Retina (tissue), 1 donor: ENCODE measurements around the gene CNIH1.

Experiments
- DNase-seq: peaks from one replicate; pipeline ENCODE4 v3.0.0-alpha.2; 2016

The CNIH1 gene

GRCh38 chr14:54440873-54441868, at the start of gene CNIH1:
TSS of gene CNIH1 (minus strand) at chr14:54441374. CDS start at chr14:54441327, 47 bp downstream.
- DNase-seq = peak; percentile 99

DNA sequence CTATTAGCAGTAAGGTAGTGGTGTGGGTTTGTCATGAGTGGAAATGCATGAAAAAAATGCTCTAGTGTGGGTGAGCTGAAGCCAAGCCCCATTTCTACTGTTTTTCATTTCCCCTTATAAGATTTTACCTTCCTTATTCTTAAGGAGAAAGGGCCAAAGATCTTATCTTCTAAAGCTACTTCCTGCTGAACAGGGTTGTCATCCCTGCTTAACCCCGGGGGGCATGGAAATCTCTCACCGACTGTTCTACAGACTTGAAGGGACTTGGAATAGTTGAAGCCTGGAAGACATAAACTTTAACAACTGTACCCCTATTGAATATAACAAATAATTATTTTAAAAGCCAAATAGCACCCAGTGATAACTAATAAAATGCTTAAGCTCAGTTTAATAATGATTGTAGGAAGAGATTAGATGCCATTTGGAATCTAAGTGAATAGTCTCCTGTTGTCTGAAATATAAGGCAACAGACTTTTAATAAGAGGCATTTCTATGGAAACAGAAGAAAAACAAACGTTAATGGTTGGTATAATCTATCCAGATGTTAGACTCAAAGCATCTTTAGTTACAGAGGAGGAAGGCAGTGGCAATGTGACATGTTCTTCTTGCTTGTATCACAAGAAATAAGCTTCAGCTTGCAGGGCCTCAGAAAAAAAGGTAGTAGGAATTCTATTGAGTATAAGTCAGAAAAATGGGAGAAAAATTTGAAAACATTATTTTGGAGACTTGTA, 49.4 kb upstream of the CNIH1 start:
- no peak for DNase-seq

- DNase-seq = no peak
Measured at GRCh38 chr14:54489731-54490444, 48.7 kb upstream of the CNIH1 start.

DNA sequence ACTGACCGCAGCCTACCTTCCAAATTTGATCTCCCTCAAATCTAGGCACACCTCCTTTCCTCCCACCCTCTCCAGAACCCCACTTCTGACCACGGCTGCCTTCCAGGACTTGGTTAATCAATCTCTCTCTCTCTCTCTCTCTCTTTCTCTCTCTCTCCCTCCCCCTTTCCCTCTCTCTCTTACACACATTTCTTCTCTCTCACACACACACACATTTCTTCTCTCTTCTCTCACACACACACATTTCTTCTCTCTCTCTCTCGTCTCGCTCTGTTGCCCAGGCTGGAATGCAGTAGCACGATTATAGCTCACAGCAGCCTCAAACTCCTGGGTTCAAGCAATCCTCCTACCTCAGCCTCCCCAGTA, 48.1 kb upstream of the CNIH1 start:
- no peak for DNase-seq

DNA sequence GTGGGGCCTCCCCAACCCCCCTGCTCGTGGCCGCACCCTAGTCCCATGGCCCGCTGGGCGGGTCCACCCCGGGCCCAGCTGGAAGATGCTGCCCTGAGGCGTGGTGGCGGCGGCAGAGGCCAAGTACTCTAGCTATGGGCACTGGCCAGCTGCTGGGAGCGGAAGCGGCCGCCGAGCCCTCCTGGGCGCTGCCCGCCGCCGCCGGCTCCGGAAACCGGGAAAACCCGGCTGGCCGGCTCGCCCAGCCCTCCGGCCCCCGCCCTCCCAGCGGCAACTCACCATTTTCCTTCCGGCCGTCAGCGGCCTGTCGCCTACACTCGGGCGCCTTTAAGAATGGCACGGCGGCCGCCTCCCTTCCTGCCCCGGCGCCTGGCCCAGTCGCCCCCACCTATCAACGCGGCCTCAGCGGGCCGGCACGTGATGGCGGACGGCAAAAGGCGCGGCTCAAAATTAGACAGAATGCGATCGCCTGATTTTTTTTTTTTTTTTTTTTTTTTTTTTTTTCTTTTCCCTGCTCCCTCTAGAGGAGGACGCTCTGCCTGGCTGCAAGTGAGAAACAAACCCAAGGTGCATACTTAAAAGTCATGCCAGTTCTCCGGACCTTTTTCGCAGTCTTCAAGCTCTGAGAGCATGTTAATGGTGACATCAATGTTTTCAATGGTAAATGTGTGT, 47.6 kb upstream of the CNIH1 start, which contains the start of gene GMFB:
Gene GMFB, minus strand, starts transcription at position 335 of the 672 bp plus-strand sequence. Its CDS starts 53 bp downstream, at position 282.
- peak; percentile 98 for DNase-seq

DNA sequence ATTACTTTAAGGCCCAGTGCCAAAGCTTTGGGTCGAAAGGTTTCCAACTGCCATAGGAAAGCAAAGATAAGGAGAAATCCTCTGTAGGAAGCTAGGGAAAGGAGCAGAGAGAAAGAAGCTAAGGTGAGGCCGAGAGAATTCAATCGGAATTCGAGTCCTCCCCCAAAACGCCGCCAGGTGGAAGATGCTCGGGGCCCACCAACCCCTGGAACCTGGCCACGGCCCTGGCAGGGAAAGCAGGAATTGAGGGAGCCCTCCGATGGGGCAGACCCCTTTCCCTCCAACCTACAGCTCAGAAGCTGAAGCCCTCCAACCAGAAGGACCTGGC, 47.1 kb upstream of the CNIH1 start:
- no peak for DNase-seq

GRCh38 chr14:54487771-54488170, 46.6 kb upstream of the CNIH1 start:
- peak; percentile 26 for DNase-seq

DNA sequence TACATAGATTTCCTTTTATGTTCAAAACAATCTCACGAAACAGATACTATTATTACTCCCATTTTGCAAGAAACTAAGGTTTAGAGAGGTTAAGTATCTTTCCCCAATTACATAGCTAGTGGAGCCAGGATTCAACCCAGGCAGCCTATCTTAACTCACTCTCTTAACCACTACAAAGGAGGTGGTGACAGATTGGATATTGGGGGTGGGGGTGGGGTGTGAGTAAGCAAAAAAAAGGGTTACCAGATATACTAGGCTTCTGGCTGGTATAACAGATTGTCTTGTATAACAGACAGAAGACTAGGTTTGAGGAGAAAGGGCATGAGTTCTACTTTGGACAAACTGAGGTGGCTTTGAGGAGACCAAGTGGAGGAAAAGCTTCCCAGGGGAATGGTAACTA, 45.5 kb upstream of the CNIH1 start:
- no peak for DNase-seq

DNA sequence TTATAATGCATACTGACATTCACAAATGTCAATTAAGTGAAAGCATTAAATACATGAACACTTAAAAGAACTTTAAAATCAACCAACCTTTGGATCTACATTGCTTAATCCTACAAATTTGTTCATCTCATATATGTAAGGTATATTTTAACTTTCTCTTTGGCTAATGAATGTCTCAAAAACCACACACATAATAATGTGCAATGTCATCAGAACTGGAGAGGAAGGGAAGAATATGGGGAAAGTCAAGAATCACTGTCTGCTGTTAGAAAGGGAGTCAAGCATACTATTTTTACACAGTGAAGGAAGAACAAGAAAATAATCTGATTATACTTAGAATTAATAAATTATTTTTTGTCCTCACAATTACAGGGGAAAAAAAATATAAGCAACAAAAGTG, 42.7 kb upstream of the CNIH1 start:
- DNase-seq = no peak

DNA sequence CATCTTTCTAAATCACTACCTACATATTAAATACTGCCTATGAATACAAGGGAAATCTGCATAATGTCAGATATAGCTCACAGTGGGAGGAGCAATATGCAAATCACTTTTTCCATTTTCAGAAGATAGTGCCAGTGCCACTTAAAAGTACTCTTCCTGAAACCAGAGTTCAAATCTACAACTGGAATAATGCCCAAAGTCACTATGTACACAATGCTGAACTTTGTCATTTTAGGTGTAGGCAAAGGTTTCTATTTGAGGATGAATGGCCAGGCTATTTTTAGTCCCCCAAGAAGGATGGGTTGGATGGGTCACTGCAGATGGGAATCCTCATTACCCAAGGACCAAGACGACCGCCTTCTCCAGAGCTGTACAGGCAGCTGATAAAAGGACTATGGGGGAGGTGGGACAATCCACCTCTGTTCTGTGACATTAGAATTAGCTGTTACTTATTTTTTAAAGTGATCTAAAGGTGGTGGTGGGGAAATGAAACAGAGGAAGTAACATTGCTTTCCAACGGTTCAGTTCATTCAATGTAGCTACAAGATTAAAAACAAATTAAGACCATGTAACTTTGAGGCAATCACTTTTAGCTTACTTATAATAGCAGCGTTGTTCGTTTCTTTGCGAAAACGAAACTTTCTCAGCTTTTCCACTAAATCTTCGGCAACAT, 42.0 kb upstream of the CNIH1 start:
- no peak for DNase-seq

DNA sequence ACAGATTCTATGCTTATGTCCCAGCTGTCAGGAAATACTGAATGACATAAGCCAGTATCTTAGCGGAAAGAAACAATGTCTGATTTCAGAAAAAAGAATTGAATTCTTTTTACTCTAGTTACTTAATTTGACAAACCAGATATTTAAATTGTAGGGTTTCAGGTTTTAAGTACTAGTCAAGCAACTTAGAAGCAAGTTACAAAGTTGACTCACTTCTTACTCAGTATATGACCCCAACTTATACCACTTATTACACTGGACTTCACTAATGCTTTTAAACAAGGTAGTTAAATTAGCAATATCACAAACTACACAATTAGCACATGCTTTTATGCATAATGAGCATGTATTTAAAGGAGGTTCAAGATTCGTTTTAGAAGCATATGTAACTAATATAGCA, 40.5 kb upstream of the CNIH1 start:
- no peak for DNase-seq

- DNase-seq = no peak
Measured at GRCh38 chr14:54480830-54481562, 39.8 kb upstream of the CNIH1 start.

DNA sequence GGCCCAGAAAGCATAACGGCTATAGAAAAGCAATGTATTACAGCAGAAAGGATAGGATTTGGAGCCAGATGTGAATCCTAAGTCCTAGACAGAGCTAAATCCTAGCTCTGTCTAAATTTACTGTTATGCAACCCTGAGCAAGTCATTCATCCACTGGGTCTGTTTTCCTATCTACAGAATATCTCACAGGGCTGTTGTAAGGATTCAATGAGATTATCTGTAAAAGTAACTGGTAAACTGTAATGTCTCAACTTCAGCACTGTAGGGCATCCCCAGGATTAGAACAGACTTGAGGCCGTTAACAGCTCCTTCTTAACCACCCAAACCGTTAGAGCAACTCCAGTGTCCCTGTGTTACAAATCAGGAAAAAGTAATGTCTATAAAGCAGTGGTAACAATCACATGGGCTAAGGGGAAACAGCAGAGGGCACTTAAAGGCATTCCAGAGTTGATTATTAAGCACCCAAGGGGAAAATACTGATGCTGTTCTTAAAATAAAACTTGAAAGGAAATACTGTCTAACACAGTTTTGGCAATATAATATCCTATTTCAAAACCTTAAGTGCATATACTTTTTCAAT, 37.6 kb upstream of the CNIH1 start:
- DNase-seq = no peak

- no peak for DNase-seq
Measured at GRCh38 chr14:54475911-54476310, 34.7 kb upstream of the CNIH1 start.

GRCh38 chr14:54475187-54475899, 34.2 kb upstream of the CNIH1 start:
- no peak for DNase-seq

GRCh38 chr14:54474232-54474793, 33.1 kb upstream of the CNIH1 start:
- DNase-seq = no peak

DNA sequence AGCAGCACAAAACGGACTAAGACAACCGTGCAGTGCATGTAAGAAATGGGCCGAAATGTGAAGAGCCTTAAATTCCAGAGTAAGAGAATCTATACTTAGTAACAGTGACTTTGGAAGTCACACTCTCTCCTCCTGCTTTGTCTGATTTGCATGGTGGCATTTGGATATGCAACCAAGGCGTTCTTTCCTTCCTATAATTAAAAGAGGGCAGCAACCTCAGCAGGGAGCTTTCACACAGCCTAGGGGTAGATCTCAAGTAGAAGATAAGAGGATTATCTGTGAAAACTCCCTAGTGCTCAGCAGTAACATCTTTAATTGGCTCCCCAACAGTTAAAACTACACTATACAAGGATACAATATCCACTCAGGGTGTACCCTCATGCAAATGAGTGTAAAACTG, 31.1 kb upstream of the CNIH1 start:
- DNase-seq = no peak

GRCh38 chr14:54471641-54472040, 30.5 kb upstream of the CNIH1 start:
- DNase-seq = no peak

DNA sequence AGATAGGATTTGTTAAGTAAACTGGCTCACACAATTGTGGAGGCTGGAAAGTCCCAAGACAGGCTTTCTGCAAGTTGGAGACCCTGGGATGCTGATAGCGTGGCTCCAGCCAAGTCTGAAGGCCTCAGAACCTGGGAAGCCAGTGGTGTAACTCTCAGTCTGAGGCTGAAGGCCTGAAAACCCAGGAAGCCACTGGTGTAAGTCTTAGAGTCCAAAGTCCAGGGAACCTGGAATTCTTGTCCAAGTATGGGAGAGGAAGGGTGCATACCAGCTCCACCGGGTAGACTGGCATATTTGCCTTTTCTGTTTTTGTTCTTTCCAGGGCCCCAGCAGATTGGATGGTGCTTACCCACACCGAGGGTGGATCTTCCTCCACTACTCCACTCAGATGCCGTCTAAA, 29.5 kb upstream of the CNIH1 start:
- DNase-seq = no peak

- DNase-seq = no peak
Measured at GRCh38 chr14:54467280-54467679, 26.1 kb upstream of the CNIH1 start.
